Astrocyte (in vitro differentiated cells and primary cell): ENCODE data around the gene OTOG. TPM values are rescaled to one million over a fixed set of nuclear protein-coding genes. Genes with fewer than 3 reads are reported as not detected.

Source experiments
- DNase-seq: peaks from one replicate; pipeline ENCODE4 v3.0.0-alpha.2; 2010; ENCODE audit warnings: low read depth
- FAIRE-seq: peaks from 2 replicates; lab custom pipeline; 2011; peaks lifted over from hg19 to GRCh38; lab: Jason Lieb, UNC
- H2AFZ ChIP-seq: 2 replicates; pipeline ENCODE4 v1.6.0; 2012; ENCODE audit warnings: low read depth, low read length, inconsistent platforms
- H3K27ac ChIP-seq: 2 replicates; pipeline ENCODE4 v1.5.1; 2011; ENCODE audit warnings: low read depth, low read length, inconsistent platforms
- H3K27me3 ChIP-seq: 2 replicates; pipeline ENCODE4 v1.6.0; 2011; ENCODE audit warnings: low read length, inconsistent platforms; ENCODE audit not compliant: insufficient read depth
- H3K36me3 ChIP-seq: 2 replicates; pipeline ENCODE4 v1.5.1; 2011; ENCODE audit warnings: low read length, inconsistent platforms; ENCODE audit not compliant: insufficient read depth
- H3K4me1 ChIP-seq: 2 replicates; pipeline ENCODE4 v1.5.1; 2011; ENCODE audit warnings: low read length, inconsistent platforms; ENCODE audit not compliant: insufficient read depth
- H3K4me2 ChIP-seq: 2 replicates; pipeline ENCODE4 v1.6.0; 2012; ENCODE audit warnings: low read length, inconsistent platforms
- H3K4me3 ChIP-seq: 2 replicates; pipeline ENCODE4 v1.5.1; 2011; ENCODE audit warnings: low read depth, mild to moderate bottlenecking, low read length, inconsistent platforms; ENCODE audit not compliant: insufficient read depth
- H3K79me2 ChIP-seq: 2 replicates; pipeline ENCODE4 v1.6.0; 2012; ENCODE audit warnings: mild to moderate bottlenecking, low read length, inconsistent platforms; ENCODE audit not compliant: insufficient read depth
- H3K9ac ChIP-seq: 2 replicates; pipeline ENCODE4 v1.6.0; 2012; ENCODE audit warnings: mild to moderate bottlenecking, low read length, inconsistent platforms
- H3K9me3 ChIP-seq: 2 replicates; pipeline ENCODE4 v1.5.1; 2012; ENCODE audit warnings: low read depth, mild to moderate bottlenecking, low read length, inconsistent platforms; ENCODE audit not compliant: insufficient read depth
- H4K20me1 ChIP-seq: 2 replicates; pipeline ENCODE4 v1.6.0; 2012; ENCODE audit warnings: low read length, inconsistent platforms; ENCODE audit not compliant: insufficient read depth
- H3K27ac Mint-ChIP-seq: one replicate; pipeline ENCODE4 v1.8.0; 2021; ENCODE audit warnings: mild to moderate bottlenecking, mixed read lengths; ENCODE audit not compliant: unreplicated experiment
- H3K27me3 Mint-ChIP-seq: one replicate; pipeline ENCODE4 v1.8.0; 2021; ENCODE audit warnings: low read depth, mixed read lengths; ENCODE audit not compliant: unreplicated experiment
- H3K36me3 Mint-ChIP-seq: one replicate; pipeline ENCODE4 v1.8.0; 2021; ENCODE audit warnings: low read depth, mixed read lengths; ENCODE audit not compliant: unreplicated experiment
- H3K4me1 Mint-ChIP-seq: one replicate; pipeline ENCODE4 v1.8.0; 2021; ENCODE audit warnings: low read depth, mixed read lengths; ENCODE audit not compliant: unreplicated experiment
- H3K4me3 Mint-ChIP-seq: one replicate; pipeline ENCODE4 v1.8.0; 2021; ENCODE audit warnings: mild to moderate bottlenecking, moderate library complexity, mixed read lengths; ENCODE audit not compliant: unreplicated experiment
- H3K9me3 Mint-ChIP-seq: one replicate; pipeline ENCODE4 v1.8.0; 2021; ENCODE audit warnings: mild to moderate bottlenecking, mixed read lengths; ENCODE audit not compliant: unreplicated experiment
- EZH2 ChIP-seq: IDR thresholded peaks from 2 replicates; pipeline ENCODE4 v1.6.1; 2012; ENCODE audit warnings: mild to moderate bottlenecking, low read length, inconsistent platforms; ENCODE audit not compliant: insufficient read depth
- total RNA-seq: library from RNA; stranded (reverse); gene quantifications from 2 replicates; pipeline ENCODE4 v1.2.1, GENCODE V29; 2021
- TF ChIP-seq, protein P1 (sequence below): IDR thresholded peaks from 2 replicates; pipeline ENCODE4 v1.5.1; 2011; ENCODE audit warnings: low read depth, mild to moderate bottlenecking, inconsistent platforms, low read length, moderate library complexity; ENCODE audit not compliant: insufficient read depth

The OTOG gene
- total RNA-seq, 1 donor from 2014 or later: not detected

GRCh38 chr11:17563961-17564686, 17.1 kb downstream of the OTOG start:
- H3K9me3 ChIP-seq: no peaks in the 10 kb centered on the region
- H3K4me2 ChIP-seq: no peak overlapping the region
- H3K4me3 Mint-ChIP-seq: no peak overlapping the region

GRCh38 chr11:17564687-17565042, 17.6 kb downstream of the OTOG start:
- H3K36me3 ChIP-seq: no peaks in the 10 kb centered on the region
- H3K9me3 ChIP-seq: no peaks in the 10 kb centered on the region
- H3K9ac ChIP-seq: no peak overlapping the region
- no peak overlapping the region for H3K27ac ChIP-seq
- no peaks in the 10 kb centered on the region for H3K79me2 ChIP-seq
- H2AFZ ChIP-seq: no peak overlapping the region
- no peak for TF ChIP-seq EZH2
- TF ChIP-seq, protein P1, sequence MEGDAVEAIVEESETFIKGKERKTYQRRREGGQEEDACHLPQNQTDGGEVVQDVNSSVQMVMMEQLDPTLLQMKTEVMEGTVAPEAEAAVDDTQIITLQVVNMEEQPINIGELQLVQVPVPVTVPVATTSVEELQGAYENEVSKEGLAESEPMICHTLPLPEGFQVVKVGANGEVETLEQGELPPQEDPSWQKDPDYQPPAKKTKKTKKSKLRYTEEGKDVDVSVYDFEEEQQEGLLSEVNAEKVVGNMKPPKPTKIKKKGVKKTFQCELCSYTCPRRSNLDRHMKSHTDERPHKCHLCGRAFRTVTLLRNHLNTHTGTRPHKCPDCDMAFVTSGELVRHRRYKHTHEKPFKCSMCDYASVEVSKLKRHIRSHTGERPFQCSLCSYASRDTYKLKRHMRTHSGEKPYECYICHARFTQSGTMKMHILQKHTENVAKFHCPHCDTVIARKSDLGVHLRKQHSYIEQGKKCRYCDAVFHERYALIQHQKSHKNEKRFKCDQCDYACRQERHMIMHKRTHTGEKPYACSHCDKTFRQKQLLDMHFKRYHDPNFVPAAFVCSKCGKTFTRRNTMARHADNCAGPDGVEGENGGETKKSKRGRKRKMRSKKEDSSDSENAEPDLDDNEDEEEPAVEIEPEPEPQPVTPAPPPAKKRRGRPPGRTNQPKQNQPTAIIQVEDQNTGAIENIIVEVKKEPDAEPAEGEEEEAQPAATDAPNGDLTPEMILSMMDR: peak; percentile 17
- FAIRE-seq (no peak), DNase-seq (no peak)
- Mint-ChIP-seq H3K9me3 (no peaks in the 10 kb centered on the region), H3K4me1 (no peaks in the 10 kb centered on the region), H3K27me3 (peaks cover 10% of the 10 kb centered on the region), H3K27ac (no peak overlapping the region), H3K4me3 (no peak overlapping the region), H3K36me3 (no peaks in the 10 kb centered on the region)
- H3K4me1 ChIP-seq: no peaks in the 10 kb centered on the region
- no peak overlapping the region for H3K4me2 ChIP-seq
- H3K4me3 ChIP-seq: no peak overlapping the region
- H3K27me3 ChIP-seq: peaks cover 2% of the 10 kb centered on the region
- H4K20me1 ChIP-seq: no peaks in the 10 kb centered on the region

More at GRCh38 chr11:17563961-17564686, 17.1 kb downstream of the OTOG start:
- Mint-ChIP-seq H3K27me3 (peaks cover 12% of the 10 kb centered on the region), H3K9me3 (no peaks in the 10 kb centered on the region), H3K36me3 (no peaks in the 10 kb centered on the region), H3K27ac (no peak overlapping the region), H3K4me1 (no peaks in the 10 kb centered on the region)
- H3K27me3 ChIP-seq: peaks cover 2% of the 10 kb centered on the region
- H3K4me3 ChIP-seq: no peak overlapping the region
- H2AFZ ChIP-seq: no peak overlapping the region
- no peak for FAIRE-seq
- no peaks in the 10 kb centered on the region for H3K4me1 ChIP-seq
- H3K9ac ChIP-seq: no peak overlapping the region
- no peaks in the 10 kb centered on the region for H3K36me3 ChIP-seq
- H3K79me2 ChIP-seq: no peaks in the 10 kb centered on the region
- H4K20me1 ChIP-seq: no peaks in the 10 kb centered on the region
- TF ChIP-seq EZH2: no peak
- TF ChIP-seq, protein P1: no peak
- DNase-seq: no peak
- no peak overlapping the region for H3K27ac ChIP-seq

- Histone ChIP-seq H3K4me2 (no peak overlapping the region), H3K79me2 (no peaks in the 10 kb centered on the region), H3K27ac (no peak overlapping the region), H4K20me1 (no peaks in the 10 kb centered on the region), H3K36me3 (no peaks in the 10 kb centered on the region), H3K4me1 (no peaks in the 10 kb centered on the region), H3K27me3 (peaks cover 2% of the 10 kb centered on the region), H3K4me3 (no peak overlapping the region), H3K9ac (no peak overlapping the region), H2AFZ (no peak overlapping the region), H3K9me3 (no peaks in the 10 kb centered on the region)
- Mint-ChIP-seq H3K9me3 (no peaks in the 10 kb centered on the region), H3K4me1 (no peaks in the 10 kb centered on the region), H3K27me3 (peaks cover 19% of the 10 kb centered on the region), H3K36me3 (no peaks in the 10 kb centered on the region), H3K27ac (no peak overlapping the region), H3K4me3 (no peak overlapping the region)
- no peak for FAIRE-seq
- DNase-seq: no peak
- TF ChIP-seq, protein P1: no peak
- TF ChIP-seq EZH2: no peak
Measured at GRCh38 chr11:17568944-17569343, 21.9 kb downstream of the OTOG start.
